ENCODE data around the gene AKT1S1. TPM values are rescaled to one million over a fixed set of nuclear protein-coding genes. Genes with fewer than 3 reads are reported as not detected.

Gene AKT1S1
- total and polyA plus RNA-seq, 2 donors (not counting 3 experiments of a cell fraction or from before 2014, with no cell fraction given) = 64.2 to 68.3 TPM

- H3K4me1 ChIP-seq (ENCODE audit: control insufficient read depth, extremely low read depth, insufficient read depth, low read length) = peaks cover 13% of the 10 kb centered on the region
- TF ChIP-seq POLR2AphosphoS5 (IDR thresholded peaks at IDR 0.05; ENCODE audit: insufficient read depth, low read depth, low read length) (no peak), MYC (IDR thresholded peaks at IDR 0.05; ENCODE audit: low read depth, low read length) (no peak)
- peaks cover 19% of the 10 kb centered on the region for H3K79me2 ChIP-seq (ENCODE audit: control insufficient read depth, insufficient read depth, low read length)
- no peak overlapping the region for H2AFZ ChIP-seq (ENCODE audit: low read depth, low read length)
- H3K4me3 ChIP-seq (replicated peaks in 1 of 3; ENCODE audit: insufficient read depth in 1 of 3, low read depth in 1 of 3, low read length in 3 of 3) = no peak overlapping the region
- intact Hi-C loops (cut with micrococcal nuclease) (no loop called here), dilution Hi-C loops (cut with MboI; ENCODE audit: extremely low pct_ligation_motif_present, low sequenced_read_pairs) (no loop called here)
- BruUV-seq (replicated peaks) = no TSS peak
- no peak for DNase-seq (ENCODE audit: low read depth, low spot score)
- POLR2A ChIA-PET = no interaction called here
- no peaks in the 10 kb centered on the region for H4K20me1 ChIP-seq (replicated peaks; ENCODE audit: control insufficient read depth, extremely low read depth, insufficient read depth, low read length)
- FAIRE-seq = no peak
- CTCF ChIA-PET = no interaction called here
- H3K9me1 ChIP-seq (replicated peaks; ENCODE audit: control insufficient read depth, extremely low read depth, insufficient read depth, low read length) = no peaks in the 10 kb centered on the region
- no peaks in the 10 kb centered on the region for H3K9me3 ChIP-seq (replicated peaks; ENCODE audit: control insufficient read depth, insufficient read depth, low read length)
- no peak overlapping the region for H3K9ac ChIP-seq (replicated peaks; ENCODE audit: extremely low read depth, insufficient read depth, low read length)
- no peak overlapping the region for H3K27ac ChIP-seq (ENCODE audit: insufficient read depth, low read depth, low read length)
- H3K4me2 ChIP-seq (ENCODE audit: insufficient read depth, low read length) = no peak overlapping the region
- H3K27me3 ChIP-seq (ENCODE audit: control insufficient read depth in 2 of 2, insufficient read depth in 2 of 2, low read length in 2 of 2) = no peaks in the 10 kb centered on the region
- peaks cover 15 to 56% of the 10 kb centered on the region in 2 experiments for H3K36me3 ChIP-seq (ENCODE audit: control insufficient read depth in 2 of 2, extremely low read depth in 1 of 2, insufficient read depth in 2 of 2, low read length in 2 of 2)
Measured at GRCh38 chr19:49861107-49861506, 16.0 kb downstream of the AKT1S1 start.

DNA sequence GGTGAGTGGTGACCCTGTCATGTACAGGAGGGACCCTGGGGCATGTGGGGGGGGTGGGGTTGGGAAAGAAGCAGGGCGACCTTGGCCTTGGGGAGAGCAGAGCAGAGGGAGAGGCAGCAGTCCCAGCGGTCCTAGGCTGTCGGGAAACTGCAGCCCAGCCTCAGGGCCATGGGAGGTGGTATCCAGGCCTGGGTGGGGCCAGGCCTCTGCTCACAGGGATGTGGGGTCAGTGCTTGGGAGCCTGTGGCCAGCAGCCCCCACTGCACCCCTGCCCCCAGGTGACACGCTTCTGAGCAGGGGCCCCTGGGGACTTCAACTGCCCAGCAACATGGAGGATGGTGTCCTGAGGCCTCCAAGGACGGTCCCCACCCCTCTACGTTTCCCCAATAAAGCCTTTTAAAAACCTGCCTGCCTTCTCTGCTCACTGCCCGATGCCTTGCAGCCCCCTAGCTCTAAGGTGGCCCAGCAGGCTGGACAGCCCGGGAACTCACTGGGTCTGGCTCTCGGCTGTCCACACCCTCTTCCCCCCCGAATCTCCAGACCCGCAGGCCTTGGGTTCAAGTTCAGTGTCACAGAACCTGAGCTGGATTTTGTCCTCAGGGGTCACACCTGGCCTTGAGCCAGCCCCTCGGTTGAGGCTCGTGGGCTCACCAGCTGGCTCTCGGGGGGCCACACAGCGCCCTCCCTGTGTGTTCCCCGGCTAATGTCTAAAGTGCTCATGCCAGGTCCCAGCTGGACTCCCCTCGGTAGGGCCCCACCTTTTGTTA is 16.6 kb downstream of the AKT1S1 start:
- Histone ChIP-seq H3K27me3 (ENCODE audit: control insufficient read depth in 2 of 2, insufficient read depth in 2 of 2, low read length in 2 of 2) (no peaks in the 10 kb centered on the region), H3K4me3 (replicated peaks in 1 of 3; ENCODE audit: insufficient read depth in 1 of 3, low read depth in 1 of 3, low read length in 3 of 3) (no peak overlapping the region), H3K79me2 (ENCODE audit: control insufficient read depth, insufficient read depth, low read length) (peaks cover 15% of the 10 kb centered on the region), H3K27ac (ENCODE audit: insufficient read depth, low read depth, low read length) (no peak overlapping the region), H2AFZ (ENCODE audit: low read depth, low read length) (no peak overlapping the region), H3K9ac (replicated peaks; ENCODE audit: extremely low read depth, insufficient read depth, low read length) (no peak overlapping the region), H3K4me2 (ENCODE audit: insufficient read depth, low read length) (no peak overlapping the region), H3K4me1 (ENCODE audit: control insufficient read depth, extremely low read depth, insufficient read depth, low read length) (peaks cover 9% of the 10 kb centered on the region), H4K20me1 (replicated peaks; ENCODE audit: control insufficient read depth, extremely low read depth, insufficient read depth, low read length) (no peaks in the 10 kb centered on the region), H3K9me3 (replicated peaks; ENCODE audit: control insufficient read depth, insufficient read depth, low read length) (no peaks in the 10 kb centered on the region), H3K9me1 (replicated peaks; ENCODE audit: control insufficient read depth, extremely low read depth, insufficient read depth, low read length) (no peaks in the 10 kb centered on the region), H3K36me3 (ENCODE audit: control insufficient read depth in 2 of 2, extremely low read depth in 1 of 2, insufficient read depth in 2 of 2, low read length in 2 of 2) (peaks cover 15 to 60% of the 10 kb centered on the region in 2 experiments)
- dilution Hi-C loops (cut with MboI; ENCODE audit: extremely low pct_ligation_motif_present, low sequenced_read_pairs) (no loop called here), intact Hi-C loops (cut with micrococcal nuclease) (no loop called here)
- no peak for FAIRE-seq
- BruUV-seq (replicated peaks) = no TSS peak
- TF ChIP-seq POLR2AphosphoS5 (IDR thresholded peaks at IDR 0.05; ENCODE audit: insufficient read depth, low read depth, low read length) (peak; percentile 7), FOS (IDR thresholded peaks at IDR 0.05; ENCODE audit: borderline replicate concordance, insufficient read depth, low read length) (no peak), EZH2 (IDR thresholded peaks at IDR 0.05; ENCODE audit: borderline replicate concordance, low read depth, low read length, severe bottlenecking) (no peak)
- POLR2A ChIA-PET = no interaction called here
- CTCF ChIA-PET = no interaction called here
- DNase-seq (ENCODE audit: low read depth, low spot score) = no peak

Data from endothelial cell of umbilical vein (primary cell).